ENCODE measurements around the gene TSTD1.

GRCh38 chr1:161045736-161046604 is 7.2 kb upstream of the TSTD1 start, which contains the start of gene USF1:
- no peak for TF ChIP-seq CTCF (IDR thresholded peaks at IDR 0.05)
- TF ChIP-seq POLR2A (IDR thresholded peaks at IDR 0.05), result peak; percentile 74

Data from ovary (tissue), 3 donors.